Adrenal gland (tissue), 5 donors: Measurements from ENCODE around the gene CDKAL1.

Source experiments
- CTCF ChIP-seq, 6 experiments: fragments of 450-650 bp in 4 of 6; fragments of 200-600 bp in 2 of 6; sonication (generic) in 1 of 6; IDR thresholded peaks; 1 replicate in 5 of 6; 2 replicates in 1 of 6; pipeline versions ENCODE4 v1.5.1 to v1.8.0; 2016 to 2021; ENCODE audit warnings: antibody characterized with exemption in 6 of 6, mild to moderate bottlenecking in 2 of 6, moderate library complexity in 1 of 6
- POLR2A ChIP-seq, 2 donors: fragments of 450-650 bp; IDR thresholded peaks; one replicate each; pipeline ENCODE4 v1.6.1; 2017; ENCODE audit warnings: antibody characterized with exemption in 2 of 2, mild to moderate bottlenecking in 2 of 2, moderate library complexity in 1 of 2
- donor health status: DM: no; HTN: no; CAD: no.

DNA sequence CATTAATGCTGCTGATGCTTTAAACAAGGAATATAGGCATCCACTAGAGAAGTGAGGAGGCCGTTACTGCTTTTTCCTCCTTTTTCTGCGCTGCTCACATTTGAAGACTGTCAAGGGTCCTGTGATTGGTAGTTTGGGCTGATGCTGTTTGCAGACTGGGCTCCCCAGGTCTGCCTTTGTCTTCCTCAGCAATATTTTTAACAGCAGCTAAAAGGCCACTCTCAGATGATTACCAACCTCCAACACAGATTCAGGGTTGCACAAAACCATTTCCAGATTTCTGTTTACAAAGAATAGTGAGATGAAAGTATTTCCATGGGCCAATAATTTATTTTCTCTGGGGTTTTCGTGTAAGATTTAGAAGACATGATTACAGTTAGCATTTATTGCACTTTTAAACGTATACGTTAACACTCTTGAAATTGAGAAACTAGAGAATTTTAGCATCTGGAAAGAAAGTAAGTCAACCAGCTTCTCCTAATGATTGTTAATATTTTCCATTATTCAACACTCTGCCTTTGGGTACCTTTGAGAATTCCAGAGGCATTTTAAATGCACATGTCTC is 584.0 kb downstream of the CDKAL1 start:
- TF ChIP-seq CTCF (IDR thresholded peaks at IDR 0.05) = no peak
- TF ChIP-seq POLR2A (IDR thresholded peaks at IDR 0.05) = no peak
